ENCODE data around the gene TUBGCP3.

TUBGCP3 gene

GRCh38 chr13:112615391-112615790 lies 27.4 kb upstream of the TUBGCP3 start:
- Histone ChIP-seq H3K4me1 (ENCODE audit: insufficient read depth, low read length) (no peaks in the 10 kb centered on the region), H3K4me3 (ENCODE audit: low read length) (no peak overlapping the region), H3K27ac (ENCODE audit: low read depth, low read length) (no peak overlapping the region), H3K9ac (ENCODE audit: low read depth, low read length) (no peak overlapping the region), H3K27me3 (ENCODE audit: insufficient read depth, low read length) (no peaks in the 10 kb centered on the region), H3K36me3 (ENCODE audit: insufficient read depth, low read length) (no peaks in the 10 kb centered on the region), H3K9me3 (ENCODE audit: insufficient read depth, low read depth, low read length) (no peaks in the 10 kb centered on the region)
- 92% methylated on average over 7 of the region's 8 CpGs for WGBS

- no peaks in the 10 kb centered on the region for H3K27me3 ChIP-seq (ENCODE audit: insufficient read depth, low read length)
- 96% methylated on average over 7 of the region's 7 CpGs for WGBS
These were observed 26.9 kb upstream of the TUBGCP3 start for GRCh38 chr13:112614835-112615234.

DNA sequence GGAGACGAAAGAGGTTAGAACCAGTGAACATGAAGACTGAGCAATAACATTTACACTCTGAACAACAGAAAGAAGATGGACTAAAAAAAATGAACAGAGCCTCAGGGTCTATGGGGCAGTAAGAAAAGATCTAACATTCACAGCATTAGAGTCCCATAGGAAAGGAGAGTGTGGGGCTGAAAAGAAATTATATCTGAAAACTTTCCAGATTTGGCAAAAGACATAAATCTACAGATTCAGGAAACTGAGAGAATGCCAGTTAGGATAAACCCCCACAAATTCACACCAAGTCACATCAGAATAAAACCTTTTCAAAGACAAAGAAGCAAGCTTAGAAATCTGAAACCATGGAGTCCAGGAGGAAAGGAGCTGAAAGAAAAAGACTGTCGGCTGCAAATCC lies 20.3 kb upstream of the TUBGCP3 start:
- no peak overlapping the region for H3K4me3 ChIP-seq (ENCODE audit: low read length)
- no peak overlapping the region for H3K27ac ChIP-seq (ENCODE audit: low read depth, low read length)
- H3K4me1 ChIP-seq (ENCODE audit: insufficient read depth, low read length) = peaks cover 6% of the 10 kb centered on the region; the same call in 1 of the 2 replicates
- H3K36me3 ChIP-seq (ENCODE audit: insufficient read depth, low read length) = no peaks in the 10 kb centered on the region
- H3K9me3 ChIP-seq (ENCODE audit: insufficient read depth, low read depth, low read length) = no peaks in the 10 kb centered on the region
- WGBS = 89% methylated on average over 2 of the region's 2 CpGs
- H3K27me3 ChIP-seq (ENCODE audit: insufficient read depth, low read length) = no peaks in the 10 kb centered on the region
- no peak overlapping the region for H3K9ac ChIP-seq (ENCODE audit: low read depth, low read length)

More at GRCh38 chr13:112614835-112615234, 26.9 kb upstream of the TUBGCP3 start:
- no peaks in the 10 kb centered on the region for H3K36me3 ChIP-seq (ENCODE audit: insufficient read depth, low read length)
- no peaks in the 10 kb centered on the region for H3K4me1 ChIP-seq (ENCODE audit: insufficient read depth, low read length)
- no peak overlapping the region for H3K4me3 ChIP-seq (ENCODE audit: low read length)
- H3K9me3 ChIP-seq (ENCODE audit: insufficient read depth, low read depth, low read length) = no peaks in the 10 kb centered on the region
- H3K27ac ChIP-seq (ENCODE audit: low read depth, low read length) = no peak overlapping the region
- H3K9ac ChIP-seq (ENCODE audit: low read depth, low read length) = no peak overlapping the region

- no peaks in the 10 kb centered on the region for H3K36me3 ChIP-seq (ENCODE audit: insufficient read depth, low read length)
- no peaks in the 10 kb centered on the region for H3K27me3 ChIP-seq (ENCODE audit: insufficient read depth, low read length)
- peak overlapping the region; percentile 74 for H3K27ac ChIP-seq (ENCODE audit: low read depth, low read length)
- H3K9ac ChIP-seq (ENCODE audit: low read depth, low read length) = peak overlapping the region; percentile 90
- 8% methylated on average over 45 of the region's 45 CpGs for WGBS
- no peaks in the 10 kb centered on the region for H3K9me3 ChIP-seq (ENCODE audit: insufficient read depth, low read depth, low read length)
- peak overlapping the region; percentile 73 for H3K4me3 ChIP-seq (ENCODE audit: low read length)
- peaks cover 6% of the 10 kb centered on the region; the same call in 1 of the 2 replicates for H3K4me1 ChIP-seq (ENCODE audit: insufficient read depth, low read length)
These were observed 18.4 kb upstream of the TUBGCP3 start for GRCh38 chr13:112606109-112607001.

- Histone ChIP-seq H3K27ac (ENCODE audit: low read depth, low read length) (peak overlapping the region; percentile 74), H3K36me3 (ENCODE audit: insufficient read depth, low read length) (no peaks in the 10 kb centered on the region), H3K27me3 (ENCODE audit: insufficient read depth, low read length) (no peaks in the 10 kb centered on the region), H3K4me1 (ENCODE audit: insufficient read depth, low read length) (peaks cover 6% of the 10 kb centered on the region; the same call in 1 of the 2 replicates), H3K4me3 (ENCODE audit: low read length) (peak overlapping the region; percentile 73), H3K9me3 (ENCODE audit: insufficient read depth, low read depth, low read length) (no peaks in the 10 kb centered on the region), H3K9ac (ENCODE audit: low read depth, low read length) (peak overlapping the region; percentile 90)
- WGBS = 71% methylated on average over 18 of the region's 18 CpGs
These were observed 17.6 kb upstream of the TUBGCP3 start for GRCh38 chr13:112605531-112605990.

DNA sequence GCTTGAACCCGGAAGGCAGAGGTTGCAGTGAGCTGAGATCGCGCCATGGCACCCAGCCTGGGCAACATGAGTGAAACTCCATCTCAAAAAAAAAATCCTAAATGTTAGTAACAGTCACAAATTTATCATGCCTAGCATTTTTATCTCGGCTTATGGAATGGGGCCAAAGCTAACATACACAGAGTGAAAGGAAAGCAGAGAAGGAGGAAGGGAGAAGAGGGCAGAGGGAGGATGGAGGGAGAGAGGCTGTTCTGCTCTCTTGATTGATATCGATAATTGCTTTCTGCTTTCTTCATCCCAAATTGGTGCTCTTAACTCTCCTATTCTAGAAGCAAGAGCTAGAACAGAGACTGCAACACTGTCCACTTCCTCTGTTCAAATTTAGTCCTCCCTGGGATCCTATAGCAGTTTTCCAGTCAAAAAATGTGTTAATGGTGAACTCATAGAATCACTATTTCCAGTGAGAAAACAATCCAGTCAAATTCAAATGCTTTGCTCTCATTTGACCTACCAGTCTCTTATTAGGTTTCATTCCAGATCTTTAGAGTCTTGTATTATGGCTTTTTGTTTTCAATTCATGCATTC lies 15.8 kb upstream of the TUBGCP3 start:
- H3K4me1 ChIP-seq (ENCODE audit: insufficient read depth, low read length) = peaks cover 6% of the 10 kb centered on the region; the same call in 1 of the 2 replicates
- H3K36me3 ChIP-seq (ENCODE audit: insufficient read depth, low read length) = no peaks in the 10 kb centered on the region
- no peaks in the 10 kb centered on the region for H3K27me3 ChIP-seq (ENCODE audit: insufficient read depth, low read length)
- no peaks in the 10 kb centered on the region for H3K9me3 ChIP-seq (ENCODE audit: insufficient read depth, low read depth, low read length)
- H3K9ac ChIP-seq (ENCODE audit: low read depth, low read length) = no peak overlapping the region
- H3K4me3 ChIP-seq (ENCODE audit: low read length) = no peak overlapping the region
- H3K27ac ChIP-seq (ENCODE audit: low read depth, low read length) = no peak overlapping the region
- WGBS = 95% methylated on average over 5 of the region's 5 CpGs

- Histone ChIP-seq H3K4me3 (ENCODE audit: low read length) (no peak overlapping the region), H3K9me3 (ENCODE audit: insufficient read depth, low read depth, low read length) (no peaks in the 10 kb centered on the region), H3K36me3 (ENCODE audit: insufficient read depth, low read length) (no peaks in the 10 kb centered on the region), H3K9ac (ENCODE audit: low read depth, low read length) (no peak overlapping the region), H3K27me3 (ENCODE audit: insufficient read depth, low read length) (no peaks in the 10 kb centered on the region), H3K4me1 (ENCODE audit: insufficient read depth, low read length) (no peaks in the 10 kb centered on the region), H3K27ac (ENCODE audit: low read depth, low read length) (no peak overlapping the region)
- WGBS = 93% methylated on average over 6 of the region's 8 CpGs
These were observed 14.2 kb upstream of the TUBGCP3 start for GRCh38 chr13:112602189-112602588.

DNA sequence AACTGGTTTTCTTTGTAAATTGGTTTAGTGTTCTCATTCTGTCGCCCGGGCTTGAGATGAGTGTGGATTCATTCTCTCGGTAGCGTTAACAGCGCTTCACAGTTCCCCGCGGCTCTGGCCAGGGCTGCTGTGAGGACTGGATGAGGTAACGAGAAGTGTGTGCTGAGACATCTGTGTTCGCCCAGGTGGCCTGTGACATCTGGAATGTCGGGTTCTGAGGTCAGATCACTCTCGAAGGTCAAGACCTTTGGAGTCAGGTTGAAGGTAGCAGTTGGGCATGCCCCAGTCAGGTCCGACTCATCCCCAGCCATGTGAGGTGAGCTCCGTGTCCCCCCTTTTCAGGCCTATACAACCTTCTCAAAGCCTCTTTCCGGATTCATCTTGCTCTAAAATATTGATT lies 13.4 kb upstream of the TUBGCP3 start:
- Histone ChIP-seq H3K4me3 (ENCODE audit: low read length) (no peak overlapping the region), H3K9ac (ENCODE audit: low read depth, low read length) (no peak overlapping the region), H3K36me3 (ENCODE audit: insufficient read depth, low read length) (no peaks in the 10 kb centered on the region), H3K27ac (ENCODE audit: low read depth, low read length) (no peak overlapping the region), H3K4me1 (ENCODE audit: insufficient read depth, low read length) (no peaks in the 10 kb centered on the region), H3K9me3 (ENCODE audit: insufficient read depth, low read depth, low read length) (no peaks in the 10 kb centered on the region), H3K27me3 (ENCODE audit: insufficient read depth, low read length) (no peaks in the 10 kb centered on the region)
- WGBS = 94% methylated on average over 14 of the region's 14 CpGs

GRCh38 chr13:112596235-112596634 lies 8.3 kb upstream of the TUBGCP3 start:
- H3K36me3 ChIP-seq (ENCODE audit: insufficient read depth, low read length) = no peaks in the 10 kb centered on the region
- no peaks in the 10 kb centered on the region for H3K9me3 ChIP-seq (ENCODE audit: insufficient read depth, low read depth, low read length)
- H3K9ac ChIP-seq (ENCODE audit: low read depth, low read length) = no peak overlapping the region
- no peak overlapping the region for H3K27ac ChIP-seq (ENCODE audit: low read depth, low read length)
- no peaks in the 10 kb centered on the region for H3K4me1 ChIP-seq (ENCODE audit: insufficient read depth, low read length)
- no peak overlapping the region for H3K4me3 ChIP-seq (ENCODE audit: low read length)
- 100% methylated on average over 1 of the region's 2 CpGs for WGBS
- no peaks in the 10 kb centered on the region for H3K27me3 ChIP-seq (ENCODE audit: insufficient read depth, low read length)

DNA sequence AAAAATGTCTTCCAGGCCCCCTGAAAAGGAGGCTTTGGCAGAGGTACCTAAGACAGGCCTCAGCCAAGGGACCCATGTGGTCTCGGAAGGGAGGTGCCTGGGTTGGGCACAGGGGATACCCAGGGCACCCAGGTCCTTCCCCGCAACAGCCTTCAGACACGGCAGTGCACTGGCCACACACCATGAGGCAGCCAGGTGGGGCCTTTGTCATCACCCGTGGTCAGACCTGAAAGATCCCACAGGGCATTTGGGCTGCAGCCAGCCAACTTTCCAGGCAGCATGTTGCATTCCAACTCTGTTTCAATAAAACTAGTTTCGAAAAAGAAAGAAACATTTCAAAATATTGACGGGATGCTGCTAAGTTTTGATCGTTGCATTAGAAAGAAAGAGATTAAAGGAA lies 4.7 kb upstream of the TUBGCP3 start:
- H3K4me3 ChIP-seq (ENCODE audit: low read length) = no peak overlapping the region
- no peaks in the 10 kb centered on the region for H3K4me1 ChIP-seq (ENCODE audit: insufficient read depth, low read length)
- H3K36me3 ChIP-seq (ENCODE audit: insufficient read depth, low read length) = no peaks in the 10 kb centered on the region
- no peak overlapping the region for H3K9ac ChIP-seq (ENCODE audit: low read depth, low read length)
- 85% methylated on average over 7 of the region's 7 CpGs for WGBS
- H3K27me3 ChIP-seq (ENCODE audit: insufficient read depth, low read length) = 0 out of 2 replicates have a peak, but pooled peaks cover 7% of the 10 kb centered on the region
- no peak overlapping the region for H3K27ac ChIP-seq (ENCODE audit: low read depth, low read length)
- no peaks in the 10 kb centered on the region for H3K9me3 ChIP-seq (ENCODE audit: insufficient read depth, low read depth, low read length)

DNA sequence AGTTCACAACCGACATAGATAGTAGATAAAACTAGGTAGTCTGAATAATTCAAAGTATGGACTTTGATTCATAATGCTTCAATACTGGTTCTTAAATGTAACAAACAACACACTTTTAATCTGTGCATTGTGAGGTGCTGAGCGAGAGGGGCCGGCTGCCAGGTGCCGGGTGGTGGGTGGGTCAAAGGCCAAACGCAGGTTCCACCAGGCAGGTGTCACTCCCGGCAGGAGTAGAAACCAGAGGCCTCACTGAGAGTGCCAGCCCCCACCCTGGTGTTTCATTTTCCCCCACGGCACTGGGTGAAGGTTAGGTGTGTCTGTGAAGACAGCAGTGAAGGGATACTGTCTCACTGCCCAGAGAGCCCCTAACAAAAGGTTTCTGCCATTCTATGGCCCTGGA lies 4.2 kb upstream of the TUBGCP3 start:
- Histone ChIP-seq H3K4me3 (ENCODE audit: low read length) (no peak overlapping the region), H3K27ac (ENCODE audit: low read depth, low read length) (no peak overlapping the region), H3K4me1 (ENCODE audit: insufficient read depth, low read length) (no peaks in the 10 kb centered on the region), H3K9me3 (ENCODE audit: insufficient read depth, low read depth, low read length) (no peaks in the 10 kb centered on the region), H3K36me3 (ENCODE audit: insufficient read depth, low read length) (no peaks in the 10 kb centered on the region), H3K9ac (ENCODE audit: low read depth, low read length) (no peak overlapping the region), H3K27me3 (ENCODE audit: insufficient read depth, low read length) (0 out of 2 replicates have a peak, but pooled peaks cover 7% of the 10 kb centered on the region)
- WGBS = 95% methylated on average over 7 of the region's 7 CpGs
